HL-60/S4 (cell line): ENCODE measurements around the gene HUWE1.
"Not testable (repeated sequence)": the region's sequence is repeated elsewhere in the genome, so short reads cannot be mapped to it uniquely, and the experiment has no call there.

Experiments
- in situ Hi-C: fragments of 300-500 bp; cut with MboI; formaldehyde crosslinking; loops from 2 replicates; pipeline ENCODE4 v1.14.3; 2022; ENCODE audit warnings: low sequenced_read_pairs

The HUWE1 gene

GRCh38 chrX:53538781-53539180 lies 147.7 kb downstream of the HUWE1 start:
- in situ Hi-C loops = no loop called here

GRCh38 chrX:53531255-53531966 lies 155.1 kb downstream of the HUWE1 start:
- in situ Hi-C loops = not testable (repeated sequence)

GRCh38 chrX:53526999-53527398 lies 159.5 kb downstream of the HUWE1 start:
- in situ Hi-C loops = no loop called here

GRCh38 chrX:53511322-53511721 lies 175.2 kb downstream of the HUWE1 start:
- in situ Hi-C loops = no loop called here

- in situ Hi-C loops = not testable (repeated sequence)
Observed at GRCh38 chrX:53504035-53504434, 182.5 kb downstream of the HUWE1 start.

- in situ Hi-C loops = no loop called here
Observed at GRCh38 chrX:53494436-53494835, 192.1 kb downstream of the HUWE1 start.

GRCh38 chrX:53486285-53486684 lies 200.2 kb downstream of the HUWE1 start:
- in situ Hi-C loops = no loop called here

- in situ Hi-C loops = no loop called here
Observed at GRCh38 chrX:53483838-53484405, 202.6 kb downstream of the HUWE1 start.

GRCh38 chrX:53483416-53483815 lies 203.1 kb downstream of the HUWE1 start:
- in situ Hi-C loops = no loop called here
